RWPE2 (cell line): ENCODE measurements around the gene TAS2R5.
A peak's percentile ranks its signal among the peaks of the same experiment; 100 is the strongest.
"Not testable (repeated sequence)": the region's sequence is repeated elsewhere in the genome, so short reads cannot be mapped to it uniquely, and the experiment has no call there.

Source experiments
- ATAC-seq: fragments of 200-7000 bp; cut with Tn5 transposase; 3 replicates; pipeline ENCODE4 v1.9.1; 2021; ENCODE audit warnings: low read depth
- DNase-seq: peaks from one replicate; pipeline ENCODE4 v3.0.0-alpha.2; 2020; ENCODE audit warnings: low spot score
- H3K27ac ChIP-seq: fragments of 450-650 bp; 2 replicates; pipeline ENCODE4 v1.5.1; 2017; ENCODE audit warnings: mild to moderate bottlenecking; ENCODE audit not compliant: poor library complexity, severe bottlenecking
- H3K27me3 ChIP-seq: fragments of 250-450 bp; sonication (Bioruptor Pico); 2 replicates; pipeline ENCODE4 v1.5.1; 2021; ENCODE audit warnings: mild to moderate bottlenecking, moderate library complexity; ENCODE audit not compliant: insufficient read depth, poor library complexity, severe bottlenecking
- H3K36me3 ChIP-seq: fragments of 250-450 bp; sonication (Bioruptor Pico); 2 replicates; pipeline ENCODE4 v1.5.1; 2020; ENCODE audit warnings: low read depth, mild to moderate bottlenecking, moderate library complexity
- H3K4me1 ChIP-seq: fragments of 250-450 bp; sonication (Bioruptor Pico); 2 replicates; pipeline ENCODE4 v1.5.1; 2021; ENCODE audit warnings: mild to moderate bottlenecking, moderate library complexity; ENCODE audit not compliant: insufficient read depth, poor library complexity, severe bottlenecking
- H3K4me3 ChIP-seq: fragments of 250-450 bp; sonication (Bioruptor Pico); 2 replicates; pipeline ENCODE4 v1.5.1; 2021; ENCODE audit warnings: mild to moderate bottlenecking, moderate library complexity; ENCODE audit not compliant: severe bottlenecking
- H3K9me3 ChIP-seq: fragments of 250-450 bp; sonication (Bioruptor Pico); 2 replicates; pipeline ENCODE4 v1.5.1; 2021; ENCODE audit warnings: mild to moderate bottlenecking, moderate library complexity; ENCODE audit not compliant: severe bottlenecking
- TF ChIP-seq, protein P1 (sequence below): fragments of 450-650 bp; IDR thresholded peaks from one replicate; pipeline ENCODE4 v1.5.1; 2017; ENCODE audit warnings: mild to moderate bottlenecking, moderate library complexity; ENCODE audit not compliant: poor library complexity, severe bottlenecking

The TAS2R5 gene

GRCh38 chr7:141752634-141753033 lies 37.4 kb upstream of the TAS2R5 start:
- peaks cover 81% of the 10 kb centered on the region for H3K36me3 ChIP-seq
- H3K27me3 ChIP-seq, result no peaks in the 10 kb centered on the region
- no peak overlapping the region for H3K4me3 ChIP-seq
- H3K4me1 ChIP-seq, result no peaks in the 10 kb centered on the region
- ATAC-seq (no peak), DNase-seq (no peak)
- TF ChIP-seq, protein P1, sequence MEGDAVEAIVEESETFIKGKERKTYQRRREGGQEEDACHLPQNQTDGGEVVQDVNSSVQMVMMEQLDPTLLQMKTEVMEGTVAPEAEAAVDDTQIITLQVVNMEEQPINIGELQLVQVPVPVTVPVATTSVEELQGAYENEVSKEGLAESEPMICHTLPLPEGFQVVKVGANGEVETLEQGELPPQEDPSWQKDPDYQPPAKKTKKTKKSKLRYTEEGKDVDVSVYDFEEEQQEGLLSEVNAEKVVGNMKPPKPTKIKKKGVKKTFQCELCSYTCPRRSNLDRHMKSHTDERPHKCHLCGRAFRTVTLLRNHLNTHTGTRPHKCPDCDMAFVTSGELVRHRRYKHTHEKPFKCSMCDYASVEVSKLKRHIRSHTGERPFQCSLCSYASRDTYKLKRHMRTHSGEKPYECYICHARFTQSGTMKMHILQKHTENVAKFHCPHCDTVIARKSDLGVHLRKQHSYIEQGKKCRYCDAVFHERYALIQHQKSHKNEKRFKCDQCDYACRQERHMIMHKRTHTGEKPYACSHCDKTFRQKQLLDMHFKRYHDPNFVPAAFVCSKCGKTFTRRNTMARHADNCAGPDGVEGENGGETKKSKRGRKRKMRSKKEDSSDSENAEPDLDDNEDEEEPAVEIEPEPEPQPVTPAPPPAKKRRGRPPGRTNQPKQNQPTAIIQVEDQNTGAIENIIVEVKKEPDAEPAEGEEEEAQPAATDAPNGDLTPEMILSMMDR, result peak; percentile 26
- no peak overlapping the region for H3K27ac ChIP-seq
- peaks cover 8% of the 10 kb centered on the region for H3K9me3 ChIP-seq

- no peaks in the 10 kb centered on the region for H3K4me1 ChIP-seq
- TF ChIP-seq, protein P1, result peak; percentile 42
- H3K27ac ChIP-seq, result no peak overlapping the region
- no peak overlapping the region for H3K4me3 ChIP-seq
- ATAC-seq, result no peak
- no peaks in the 10 kb centered on the region for H3K27me3 ChIP-seq
- peaks cover 8% of the 10 kb centered on the region for H3K9me3 ChIP-seq
- H3K36me3 ChIP-seq, result peaks cover 70% of the 10 kb centered on the region
- no peak for DNase-seq
Observed at GRCh38 chr7:141754939-141755338, 35.1 kb upstream of the TAS2R5 start.

GRCh38 chr7:141763797-141764196 lies 26.2 kb upstream of the TAS2R5 start, which contains the start of gene TAS2R3:
TAS2R3 (plus strand) TSS chr7:141764097; CDS start chr7:141764159, 62 bp downstream.
- DNase-seq, result no peak
- H3K4me3 ChIP-seq, result no peak within 1 kb of the TSS
- TF ChIP-seq, protein P1, result no peak
- no peak within 1 kb of the TSS for H3K27ac ChIP-seq
- no peaks in the 10 kb centered on the region for H3K27me3 ChIP-seq
- no peaks in the 10 kb centered on the region for H3K4me1 ChIP-seq
- peaks cover 7% of the 10 kb centered on the region for H3K36me3 ChIP-seq
- H3K9me3 ChIP-seq, result no peaks in the 10 kb centered on the region
- ATAC-seq, result no peak

DNA sequence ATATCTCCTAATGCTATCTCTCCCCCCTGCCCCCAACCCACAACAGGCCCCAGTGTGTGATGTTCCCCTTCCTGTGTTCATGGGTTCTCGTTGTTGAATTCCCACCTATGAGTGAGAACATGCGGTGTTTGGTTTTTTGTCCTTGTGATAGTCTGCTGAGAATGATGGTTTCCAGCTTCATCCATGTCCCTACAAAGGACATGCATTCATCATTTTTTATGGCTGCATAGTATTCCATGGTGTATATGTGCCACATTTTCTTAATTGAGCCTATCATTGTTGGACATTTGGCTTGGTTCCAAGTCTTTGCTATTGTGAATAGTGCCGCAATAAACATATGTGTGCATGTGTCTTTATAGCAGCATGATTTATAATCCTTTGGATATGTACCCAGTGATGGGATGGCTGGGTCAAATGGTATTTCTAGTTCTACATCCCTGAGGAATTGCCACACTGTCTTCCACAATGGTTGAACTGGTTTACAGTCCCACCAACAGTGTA lies 19.9 kb upstream of the TAS2R5 start:
- not testable (repeated sequence) for H3K9me3 ChIP-seq, DNase-seq, ATAC-seq, H3K27ac ChIP-seq, H3K36me3 ChIP-seq, H3K4me1 ChIP-seq, H3K4me3 ChIP-seq, H3K27me3 ChIP-seq

- no peaks in the 10 kb centered on the region for H3K9me3 ChIP-seq
- H3K4me3 ChIP-seq, result no peak within 1 kb of the TSS
- DNase-seq (no peak), ATAC-seq (no peak)
- peaks cover 4% of the 10 kb centered on the region; the same call in 1 of the 2 replicates for H3K36me3 ChIP-seq
- H3K4me1 ChIP-seq, result no peaks in the 10 kb centered on the region
- H3K27ac ChIP-seq, result no peak within 1 kb of the TSS
- no peaks in the 10 kb centered on the region for H3K27me3 ChIP-seq
- TF ChIP-seq, protein P1, result no peak
Observed at GRCh38 chr7:141776374-141776773, 13.6 kb upstream of the TAS2R5 start, which contains the start of gene TAS2R4. TAS2R4 (plus strand) TSS chr7:141776674; CDS start chr7:141778489, 1,815 bp downstream.
